GM23338 (cell line): ENCODE results near the gene NXF1.

Experiments used
- CTCF ChIP-seq, 2 experiments: fragments of 200-600 bp in 1 of 2; sonication (generic) in 1 of 2; conservative IDR thresholded peaks; 2 replicates each; pipeline versions ENCODE4 v1.5.1 to v1.6.1; 2016 to 2017; ENCODE audit warnings: antibody characterized with exemption in 2 of 2, low read depth in 2 of 2, mild to moderate bottlenecking in 2 of 2, moderate library complexity in 1 of 2
- POLR2AphosphoS5 ChIP-seq: IDR thresholded peaks from 2 replicates; pipeline ENCODE4 v1.6.1; 2016; ENCODE audit warnings: antibody characterized with exemption, low read depth

- no peak for TF ChIP-seq POLR2AphosphoS5
- peak; percentile 26 to 30; a peak in 3 of 4 replicates for TF ChIP-seq CTCF (conservative IDR thresholded peaks at IDR 0.05; ENCODE audit: low read depth in 2 of 2)
Observed at GRCh38 chr11:62788991-62789390, 16.2 kb downstream of the NXF1 start.
